IPS-NIHi11 (cell line): ENCODE results near the gene KRTAP3-2.

Source experiments
- DNase-seq: peaks from one replicate; pipeline ENCODE4 v3.0.0; 2012; ENCODE audit warnings: mixed read lengths, low spot score

The KRTAP3-2 gene

GRCh38 chr17:40963838-40964237 lies 35.9 kb downstream of the KRTAP3-2 start:
- peak; percentile 50 for DNase-seq

GRCh38 chr17:40962059-40962561 lies 37.6 kb downstream of the KRTAP3-2 start:
- no peak for DNase-seq

- DNase-seq: no peak
Observed at GRCh38 chr17:40961591-40961990, 38.1 kb downstream of the KRTAP3-2 start.

- no peak for DNase-seq
Observed at GRCh38 chr17:40960144-40960543, 39.6 kb downstream of the KRTAP3-2 start.

GRCh38 chr17:40958086-40958953 lies 41.4 kb downstream of the KRTAP3-2 start:
- peak; percentile 42 for DNase-seq

- DNase-seq: no peak
Observed at GRCh38 chr17:40956401-40957254, 43.1 kb downstream of the KRTAP3-2 start.

GRCh38 chr17:40953881-40954280 lies 45.8 kb downstream of the KRTAP3-2 start:
- no peak for DNase-seq

GRCh38 chr17:40952661-40953060 lies 47.0 kb downstream of the KRTAP3-2 start:
- no peak for DNase-seq

GRCh38 chr17:40952154-40952553 lies 47.6 kb downstream of the KRTAP3-2 start:
- no peak for DNase-seq

- DNase-seq: no peak
Observed at GRCh38 chr17:40951011-40951622, 48.6 kb downstream of the KRTAP3-2 start.

- DNase-seq: no peak
Observed at GRCh38 chr17:40950176-40950575, 49.5 kb downstream of the KRTAP3-2 start.

- DNase-seq: no peak
Observed at GRCh38 chr17:40949418-40949817, 50.3 kb downstream of the KRTAP3-2 start.
